Right atrium auricular region (tissue), 2 donors: ENCODE measurements around the gene LUC7L3. TPM values are rescaled to one million over a fixed set of nuclear protein-coding genes. Genes with fewer than 3 reads are reported as not detected.
A peak's percentile ranks its signal among the peaks of the same experiment; 100 is the strongest.

ENCODE experiments used
- DNase-seq: peaks from one replicate; pipeline ENCODE4 v3.0.0-alpha.2; 2019; ENCODE audit warnings: low spot score
- H3K27ac ChIP-seq, 2 donors: fragments of 200-600 bp; sonication (generic); 1 replicate in 1 of 2; 2 replicates in 1 of 2; pipeline ENCODE4 v1.5.1; 2016 to 2019
- H3K27me3 ChIP-seq, 2 donors: fragments of 200-600 bp; sonication (generic); one replicate each; pipeline versions ENCODE4 v1.5.1 to v1.6.0; 2017 to 2019
- H3K36me3 ChIP-seq: fragments of 200-600 bp; sonication (generic); one replicate; pipeline ENCODE4 v1.5.1; 2016
- H3K4me1 ChIP-seq, 2 donors: fragments of 200-600 bp; sonication (generic); one replicate each; pipeline versions ENCODE4 v1.5.1 to v1.6.0; 2017 to 2019
- H3K4me3 ChIP-seq, 2 donors: fragments of 200-600 bp; sonication (generic); 1 replicate in 1 of 2; 2 replicates in 1 of 2; pipeline ENCODE4 v1.5.1; 2017 to 2019; ENCODE audit warnings: mild to moderate bottlenecking in 1 of 2, moderate library complexity in 1 of 2
- H3K9me3 ChIP-seq, 2 donors: fragments of 200-600 bp; sonication (generic); one replicate each; pipeline ENCODE4 v1.5.1; 2019
- total RNA-seq, 2 donors: library from RNA; depleted of rRNA; stranded (reverse); fragments of >200 nt; gene quantifications; one replicate each; pipeline ENCODE4 v1.1.0, GENCODE V29; 2016
- TF ChIP-seq, protein P1 (sequence below), 2 donors: fragments of 200-600 bp; sonication (generic); IDR thresholded peaks; one replicate each; pipeline ENCODE4 v1.5.1; 2019; ENCODE audit warnings: antibody characterized with exemption in 2 of 2

LUC7L3 gene
- total RNA-seq, 2 donors from 2014 or later, result 19.6 to 31.3 TPM

- Histone ChIP-seq H3K4me1 (no peaks in the 10 kb centered on the region), H3K27ac (no peak overlapping the region), H3K36me3 (no peaks in the 10 kb centered on the region), H3K4me3 (no peak overlapping the region), H3K9me3 (no peaks in the 10 kb centered on the region), H3K27me3 (no peaks in the 10 kb centered on the region)
- no peak for DNase-seq
- TF ChIP-seq, protein P1, sequence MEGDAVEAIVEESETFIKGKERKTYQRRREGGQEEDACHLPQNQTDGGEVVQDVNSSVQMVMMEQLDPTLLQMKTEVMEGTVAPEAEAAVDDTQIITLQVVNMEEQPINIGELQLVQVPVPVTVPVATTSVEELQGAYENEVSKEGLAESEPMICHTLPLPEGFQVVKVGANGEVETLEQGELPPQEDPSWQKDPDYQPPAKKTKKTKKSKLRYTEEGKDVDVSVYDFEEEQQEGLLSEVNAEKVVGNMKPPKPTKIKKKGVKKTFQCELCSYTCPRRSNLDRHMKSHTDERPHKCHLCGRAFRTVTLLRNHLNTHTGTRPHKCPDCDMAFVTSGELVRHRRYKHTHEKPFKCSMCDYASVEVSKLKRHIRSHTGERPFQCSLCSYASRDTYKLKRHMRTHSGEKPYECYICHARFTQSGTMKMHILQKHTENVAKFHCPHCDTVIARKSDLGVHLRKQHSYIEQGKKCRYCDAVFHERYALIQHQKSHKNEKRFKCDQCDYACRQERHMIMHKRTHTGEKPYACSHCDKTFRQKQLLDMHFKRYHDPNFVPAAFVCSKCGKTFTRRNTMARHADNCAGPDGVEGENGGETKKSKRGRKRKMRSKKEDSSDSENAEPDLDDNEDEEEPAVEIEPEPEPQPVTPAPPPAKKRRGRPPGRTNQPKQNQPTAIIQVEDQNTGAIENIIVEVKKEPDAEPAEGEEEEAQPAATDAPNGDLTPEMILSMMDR (IDR thresholded peaks at IDR 0.05), result no peak
These were observed 54.9 kb downstream of the LUC7L3 start for GRCh38 chr17:50774225-50774803.

DNA sequence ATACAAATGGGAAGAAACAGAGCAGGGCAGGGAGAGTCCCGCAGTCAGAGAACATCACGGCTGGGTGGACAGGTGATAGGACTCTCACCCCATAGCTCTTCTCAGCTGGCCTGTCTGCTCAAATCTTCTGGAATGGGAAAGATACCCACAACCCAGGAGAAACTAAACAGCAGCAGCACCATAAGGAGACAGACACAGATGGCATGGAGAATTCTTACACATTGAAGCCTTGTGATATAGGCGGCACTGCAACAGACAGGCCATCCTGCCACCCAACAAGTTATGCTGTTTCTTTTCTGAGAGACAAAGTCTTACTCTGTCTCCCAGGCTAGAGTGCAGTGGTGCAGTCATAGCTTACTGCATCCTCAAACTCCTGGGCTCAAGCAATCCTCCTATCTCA is 56.5 kb downstream of the LUC7L3 start:
- Histone ChIP-seq H3K27me3 (no peaks in the 10 kb centered on the region), H3K9me3 (no peaks in the 10 kb centered on the region), H3K27ac (no peak overlapping the region), H3K4me3 (no peak overlapping the region), H3K4me1 (no peaks in the 10 kb centered on the region), H3K36me3 (no peaks in the 10 kb centered on the region)
- no peak for DNase-seq
- TF ChIP-seq, protein P1 (IDR thresholded peaks at IDR 0.05), result no peak

GRCh38 chr17:50778471-50778870 is 59.1 kb downstream of the LUC7L3 start:
- Histone ChIP-seq H3K9me3 (no peaks in the 10 kb centered on the region), H3K36me3 (no peaks in the 10 kb centered on the region), H3K4me3 (no peak overlapping the region), H3K4me1 (no peaks in the 10 kb centered on the region), H3K27ac (no peak overlapping the region), H3K27me3 (no peaks in the 10 kb centered on the region)
- TF ChIP-seq, protein P1 (IDR thresholded peaks at IDR 0.05), result no peak
- DNase-seq, result no peak

DNA sequence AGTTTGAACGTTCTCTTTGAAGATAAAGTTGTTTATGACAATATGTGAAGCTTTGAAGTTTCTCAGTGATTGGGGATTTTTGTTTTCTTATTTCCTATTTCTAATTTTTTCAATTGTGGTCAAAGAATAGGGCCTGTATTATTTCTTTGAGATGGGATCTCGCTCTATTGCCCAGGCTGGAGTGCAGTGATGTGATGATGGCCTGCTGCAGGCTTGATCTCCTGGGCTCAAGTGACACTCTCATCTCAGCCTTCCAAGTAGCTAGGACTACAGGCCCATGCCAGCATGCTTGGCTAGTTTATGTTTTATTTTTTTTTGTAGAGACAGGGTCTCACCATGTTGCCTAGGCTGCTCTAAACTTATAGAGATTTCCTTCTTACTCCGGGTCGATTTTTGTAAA is 59.6 kb downstream of the LUC7L3 start:
- TF ChIP-seq, protein P1 (IDR thresholded peaks at IDR 0.05), result no peak
- no peak for DNase-seq
- Histone ChIP-seq H3K27me3 (no peaks in the 10 kb centered on the region), H3K27ac (no peak overlapping the region), H3K4me1 (no peaks in the 10 kb centered on the region), H3K36me3 (no peaks in the 10 kb centered on the region), H3K4me3 (no peak overlapping the region), H3K9me3 (no peaks in the 10 kb centered on the region)

DNA sequence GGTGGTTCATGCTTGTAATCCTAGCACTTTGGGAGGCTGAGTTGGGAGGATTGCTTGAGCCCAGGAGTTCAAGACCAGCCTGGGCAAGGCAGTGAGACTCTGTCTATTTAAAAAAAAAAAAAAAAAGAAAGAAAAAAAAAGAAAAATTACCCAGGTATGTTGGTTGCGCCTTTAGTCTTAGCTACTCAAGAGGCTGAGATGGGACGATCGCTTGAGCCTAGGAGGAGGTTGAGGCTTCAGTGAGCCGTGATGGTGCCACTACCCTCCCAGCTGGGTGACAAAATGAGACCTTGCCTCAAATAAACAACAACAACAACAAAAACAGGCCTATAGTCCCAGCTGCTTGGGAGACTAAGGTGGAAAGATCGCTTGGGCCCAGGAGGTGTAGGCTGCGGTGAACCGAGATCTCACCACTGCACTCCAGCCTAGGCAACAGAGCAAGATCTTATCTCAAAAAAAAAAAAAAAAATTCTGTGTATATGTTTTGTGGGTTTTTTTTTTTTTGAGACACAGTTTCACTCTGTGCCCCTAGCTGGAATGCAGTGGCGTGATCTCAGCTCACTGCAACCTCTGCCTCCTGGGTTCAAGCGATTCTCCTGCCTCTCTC is 60.4 kb downstream of the LUC7L3 start:
- no peaks in the 10 kb centered on the region for H3K9me3 ChIP-seq
- no peaks in the 10 kb centered on the region for H3K4me1 ChIP-seq
- TF ChIP-seq, protein P1 (IDR thresholded peaks at IDR 0.05), result no peak
- no peak overlapping the region for H3K4me3 ChIP-seq
- H3K36me3 ChIP-seq, result no peaks in the 10 kb centered on the region
- no peaks in the 10 kb centered on the region for H3K27me3 ChIP-seq
- DNase-seq, result no peak
- H3K27ac ChIP-seq, result no peak overlapping the region

DNA sequence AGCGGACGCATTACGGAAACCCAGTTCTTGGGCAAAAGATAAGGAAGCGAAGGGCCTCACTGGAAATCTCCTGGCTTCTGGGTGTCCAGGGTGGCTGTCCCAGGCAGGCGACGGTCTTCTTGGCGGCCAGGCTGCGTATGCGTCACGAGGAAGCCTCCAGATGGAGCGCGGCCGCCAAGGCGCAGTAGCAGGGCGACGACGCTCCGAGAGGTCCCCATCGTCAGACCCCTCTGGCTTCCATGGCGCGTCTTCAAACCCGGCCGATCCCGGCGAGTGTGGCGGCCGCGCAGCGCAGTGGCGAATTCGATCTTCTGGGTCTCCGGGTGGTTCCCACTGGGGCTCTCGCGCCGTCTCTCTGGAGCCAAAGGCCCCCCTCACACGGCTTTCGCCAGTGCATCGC is 61.8 kb downstream of the LUC7L3 start:
- peaks cover 0 to 6% of the 10 kb centered on the region in 2 donors for H3K4me1 ChIP-seq
- peak overlapping the region in 1 of 2 donors; percentile 27 for H3K4me3 ChIP-seq
- TF ChIP-seq, protein P1 (IDR thresholded peaks at IDR 0.05), result no peak
- no peaks in the 10 kb centered on the region for H3K36me3 ChIP-seq
- DNase-seq, result no peak
- H3K27ac ChIP-seq, result no peak overlapping the region
- no peaks in the 10 kb centered on the region for H3K27me3 ChIP-seq
- H3K9me3 ChIP-seq, result no peaks in the 10 kb centered on the region
